K562 (cell line): ENCODE results near the gene DAZAP1. TPM values are rescaled to one million over a fixed set of nuclear protein-coding genes. Genes with fewer than 3 reads are reported as not detected.

Experiments
- ATAC-seq: fragments of 200-7000 bp; cut with Tn5 transposase; 3 replicates; pipeline ENCODE4 v1.9.1; 2020; ENCODE audit warnings: moderate library complexity
- BruUV-seq: library from RNA; stranded (reverse); fragments of 400-500 nt; replicated peaks from 2 replicates; lab custom pipeline; 2021; lab: Mats Ljungman, UMichigan
- CTCF ChIA-PET: fragments of 300-600 bp; formaldehyde crosslinking; extraction: SDS; loops from one replicate; lab custom pipeline; 2021; ENCODE audit warnings: low intra/inter-chr PET ratio; lab: Yijun Ruan, JAX
- POLR2A ChIA-PET: fragments of 300-600, 350-650 bp; sonication (Branson Sonifier 250); formaldehyde crosslinking; extraction: SDS; loops from one replicate; lab custom pipeline; 2021; ENCODE audit warnings: antibody characterized with exemption, inconsistent platforms; lab: Yijun Ruan, JAX
- DNase-seq, 4 experiments: peaks; one replicate each; pipeline versions ENCODE4 v3.0.0 to v3.0.0-alpha.2; 2011 to 2018; ENCODE audit warnings: low spot score in 3 of 4, mixed read lengths in 3 of 4; ENCODE audit errors: extremely low read depth in 1 of 4
- FAIRE-seq: peaks from 2 replicates; lab custom pipeline; 2011; peaks lifted over from hg19 to GRCh38; lab: Jason Lieb, UNC
- H2AFZ ChIP-seq: 2 replicates; pipeline ENCODE4 v1.6.0; 2011; ENCODE audit warnings: low read depth, low read length, control low read depth, inconsistent platforms
- H3K27ac ChIP-seq: fragments of 200-600 bp; 3 replicates; pipeline ENCODE4 v1.8.0; 2011; ENCODE audit warnings: low read depth, mild to moderate bottlenecking, control low read depth, inconsistent platforms, low read length, moderate library complexity, mixed read lengths; ENCODE audit errors: extremely low read depth
- H3K27me3 ChIP-seq, 2 experiments: fragments of 300-600 bp in 1 of 2; 2 replicates in 1 of 2; 3 replicates in 1 of 2; pipeline versions ENCODE4 v1.6.0 to v1.8.0; 2011; ENCODE audit warnings: inconsistent platforms in 2 of 2, low read length in 2 of 2, mild to moderate bottlenecking in 1 of 2, mixed read lengths in 1 of 2, moderate library complexity in 1 of 2; ENCODE audit not compliant: control insufficient read depth in 2 of 2, insufficient read depth in 2 of 2
- H3K36me3 ChIP-seq: fragments of 300-600 bp; 3 replicates; pipeline ENCODE4 v1.8.0; 2011; ENCODE audit warnings: mild to moderate bottlenecking, low read length, inconsistent platforms; ENCODE audit not compliant: control insufficient read depth, insufficient read depth
- H3K4me1 ChIP-seq, 2 experiments: fragments of 200-600 bp in 1 of 2; replicated peaks in 1 of 2; 2 replicates in 1 of 2; 3 replicates in 1 of 2; pipeline versions ENCODE4 v1.5.1 to v1.8.0; 2011; ENCODE audit warnings: inconsistent platforms in 2 of 2, low read length in 2 of 2, mild to moderate bottlenecking in 1 of 2, mixed read lengths in 1 of 2, moderate library complexity in 1 of 2; ENCODE audit not compliant: control insufficient read depth in 2 of 2, insufficient read depth in 2 of 2
- H3K4me2 ChIP-seq: 2 replicates; pipeline ENCODE4 v1.6.1; 2011; ENCODE audit warnings: low read length, control low read depth, inconsistent platforms, mixed read lengths; ENCODE audit not compliant: insufficient read depth
- H3K4me3 ChIP-seq: fragments of 200-600 bp; sonication (generic), shearing (Covaris generic); 2 replicates; pipeline ENCODE4 v1.5.1; 2016; ENCODE audit warnings: control low read depth, inconsistent platforms
- H3K79me2 ChIP-seq: fragments of 200-600 bp; 3 replicates; pipeline ENCODE4 v1.8.0; 2011; ENCODE audit warnings: low read length, inconsistent platforms; ENCODE audit not compliant: control insufficient read depth, insufficient read depth
- H3K9ac ChIP-seq, 2 experiments: 2 replicates each; pipeline versions ENCODE4 v1.6.0 to v1.6.1; 2011; ENCODE audit warnings: low read depth in 2 of 2, low read length in 2 of 2, control low read depth in 1 of 2, inconsistent platforms in 1 of 2, mild to moderate bottlenecking in 1 of 2, mixed read lengths in 1 of 2; ENCODE audit not compliant: insufficient read depth in 1 of 2
- H3K9me1 ChIP-seq: one replicate; pipeline ENCODE4 v1.6.0; 2011; ENCODE audit warnings: inconsistent platforms, mild to moderate bottlenecking, low read length, moderate library complexity; ENCODE audit not compliant: control insufficient read depth, insufficient read depth
- H3K9me3 ChIP-seq: replicated peaks from 2 replicates; pipeline ENCODE4 v1.5.1; 2011; ENCODE audit warnings: low read depth, low read length, inconsistent platforms; ENCODE audit not compliant: control insufficient read depth, insufficient read depth
- H4K20me1 ChIP-seq: replicated peaks from 2 replicates; pipeline ENCODE4 v1.6.1; 2011; ENCODE audit warnings: low read length, inconsistent platforms, mixed read lengths; ENCODE audit not compliant: control insufficient read depth, insufficient read depth
- FOXM1 ChIP-seq, 2 experiments: fragments of 450-650 bp in 1 of 2; sonication (generic) in 1 of 2; formaldehyde crosslinking in 1 of 2; IDR thresholded peaks; 2 replicates each; pipeline versions ENCODE4 v1.6.1 to v1.9.0; 2017 to 2022; ENCODE audit warnings: low read depth in 2 of 2, mild to moderate bottlenecking in 2 of 2, missing genetic modification reagents in 1 of 2, moderate library complexity in 1 of 2
- HNRNPL ChIP-seq: fragments of 200-400 bp; formaldehyde crosslinking; IDR thresholded peaks from 2 replicates; pipeline ENCODE4 v1.6.1; 2017; ENCODE audit warnings: low read depth, mild to moderate bottlenecking, low read length
- ZNF592 ChIP-seq: fragments of 450-650 bp; IDR thresholded peaks from 2 replicates; pipeline ENCODE4 v1.6.1; 2017; ENCODE audit warnings: antibody characterized with exemption, mild to moderate bottlenecking
- ZNF699 ChIP-seq: fragments of 250-450 bp; sonication (Bioruptor Pico); IDR thresholded peaks from 2 replicates; pipeline ENCODE4 v1.8.0; 2021; ENCODE audit warnings: mild to moderate bottlenecking, moderate library complexity; ENCODE audit not compliant: insufficient replicate concordance
- WGBS: fragments of 100-300 bp; shearing (Covaris generic); methylation state at CpG from one replicate; pipeline ENCODE4 v1.1.6; 2016; ENCODE audit warnings: low coverage, mixed read lengths; ENCODE audit not compliant: insufficient coverage; ENCODE audit errors: missing lambda C conversion rate; 5-methylcytosine and 5-hydroxymethylcytosine counted together
- in situ Hi-C: fragments of 300-500 bp; cut with MboI; formaldehyde crosslinking; loops from 4 replicates; pipeline ENCODE4 v1.15.0; 2018; ENCODE audit warnings: inconsistent platforms, mixed read lengths
- intact Hi-C: fragments of 100-400 bp; cut with micrococcal nuclease; formaldehyde crosslinking; loops from 2 replicates; pipeline ENCODE4 v1.14.2; 2022
- polyA plus RNA-seq, 8 experiments: library from polyadenylated mRNA; depleted of rRNA in 4 of 8; stranded (reverse) in 5 of 8; unstranded in 3 of 8; fragments of >200 nt; fragmentation: Nextera tagmentation in 2 of 8; fragmentation: Illumina TruSeq in 1 of 8; extraction: Ambion mirVana in 2 of 8; extraction: Trizol in 1 of 8; gene quantifications; 2 replicates each; pipeline versions ENCODE4 v1.2.1 to v1.2.3, GENCODE V29; 2011 to 2014; ENCODE audit warnings: inconsistent platforms in 1 of 8, missing spikeins in 1 of 8
- total RNA-seq, 7 experiments: library from RNA; depleted of rRNA in 6 of 7; stranded (reverse); fragments of >200 nt in 6 of 7; fragmentation: Illumina TruSeq in 2 of 7; extraction: Trizol in 2 of 7; gene quantifications; 2 replicates each; pipeline versions ENCODE4 v1.2.1 to v1.2.3, GENCODE V29; 2011 to 2021; ENCODE audit warnings: low replicate concordance in 1 of 7
- TF ChIP-seq, protein P1 (sequence below): fragments of 250-450 bp; sonication (Bioruptor Pico); IDR thresholded peaks from 2 replicates; pipeline ENCODE4 v1.4.0; 2020; ENCODE audit warnings: borderline replicate concordance
- TF ChIP-seq, protein P2 (sequence below): sonication (generic); formaldehyde crosslinking; IDR thresholded peaks from 2 replicates; pipeline ENCODE4 v1.8.0; 2022; ENCODE audit warnings: mild to moderate bottlenecking, low read depth, missing genetic modification reagents
- TF ChIP-seq, protein P3 (sequence below): sonication (generic); formaldehyde crosslinking; IDR thresholded peaks from 2 replicates; pipeline ENCODE4 v1.8.1; 2023; ENCODE audit warnings: mild to moderate bottlenecking, missing genetic modification reagents

Gene DAZAP1
- total and polyA plus RNA-seq, 9 of the 15 experiments (the other 6 are each of a cell fraction or from before 2014, with no cell fraction given) = 10.8 to 289 (median 142) TPM

- TF ChIP-seq, protein P1, sequence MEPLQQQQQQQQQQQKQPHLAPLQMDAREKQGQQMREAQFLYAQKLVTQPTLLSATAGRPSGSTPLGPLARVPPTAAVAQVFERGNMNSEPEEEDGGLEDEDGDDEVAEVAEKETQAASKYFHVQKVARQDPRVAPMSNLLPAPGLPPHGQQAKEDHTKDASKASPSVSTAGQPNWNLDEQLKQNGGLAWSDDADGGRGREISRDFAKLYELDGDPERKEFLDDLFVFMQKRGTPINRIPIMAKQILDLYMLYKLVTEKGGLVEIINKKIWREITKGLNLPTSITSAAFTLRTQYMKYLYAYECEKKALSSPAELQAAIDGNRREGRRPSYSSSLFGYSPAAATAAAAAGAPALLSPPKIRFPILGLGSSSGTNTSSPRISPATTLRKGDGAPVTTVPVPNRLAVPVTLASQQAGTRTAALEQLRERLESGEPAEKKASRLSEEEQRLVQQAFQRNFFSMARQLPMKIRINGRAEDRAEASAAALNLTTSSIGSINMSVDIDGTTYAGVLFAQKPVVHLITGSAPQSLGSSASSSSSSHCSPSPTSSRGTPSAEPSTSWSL = no peak
- TF ChIP-seq FOXM1 (IDR thresholded peaks at IDR 0.05; ENCODE audit: low read depth) = no peak
- 0 out of 2 replicates have a peak, but pooled peaks have one; percentile 22 for TF ChIP-seq FOXM1 (CRISPR knock-in tag; IDR thresholded peaks at IDR 0.05; ENCODE audit: low read depth)
Observed at GRCh38 chr19:1482361-1483130, 75.2 kb downstream of the DAZAP1 start (continued).

DNA sequence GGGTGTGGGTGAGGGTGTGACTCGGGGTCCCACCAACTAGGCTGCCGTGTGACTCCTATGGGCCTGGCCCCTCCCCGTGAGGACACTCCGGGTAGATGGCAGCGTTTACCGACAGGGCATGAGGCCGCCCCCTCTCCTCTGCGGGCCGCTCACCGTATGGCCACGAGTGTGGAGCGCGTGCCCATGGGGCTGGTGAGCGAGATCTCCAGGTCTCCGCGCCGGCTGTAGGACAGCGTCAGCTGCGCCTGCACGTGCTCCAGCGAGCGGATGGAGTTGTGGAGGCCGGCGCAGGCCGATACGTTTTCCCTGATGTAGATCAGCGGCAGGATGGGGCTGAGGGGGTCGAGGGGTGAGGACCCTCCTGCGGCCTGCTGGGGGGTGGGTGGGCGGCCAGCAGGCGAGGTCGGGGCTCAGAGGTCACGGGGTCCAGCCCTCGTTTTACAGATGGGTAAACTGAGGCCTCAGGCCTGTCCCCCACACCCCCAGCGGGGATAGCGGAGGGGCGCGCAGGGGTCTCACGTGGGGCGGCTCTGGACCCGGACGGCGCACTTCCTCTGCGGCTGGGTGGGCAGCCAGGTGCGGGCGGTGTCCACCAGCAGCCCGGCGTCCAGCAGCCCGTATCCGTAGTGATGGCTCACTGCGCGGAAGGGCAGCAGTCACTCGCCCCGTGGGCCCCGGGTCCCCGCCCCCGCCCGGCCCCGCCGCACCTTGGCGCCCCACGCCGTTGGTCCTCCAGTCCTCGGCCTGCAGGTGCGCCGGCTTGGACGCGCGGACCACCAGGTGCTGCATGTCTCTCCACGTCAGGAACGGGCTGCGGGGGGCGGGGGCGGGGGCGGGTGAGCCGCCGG is 76.0 kb downstream of the DAZAP1 start:
- FAIRE-seq (no peak), DNase-seq (no peak), ATAC-seq (no peak)
- Histone ChIP-seq H3K9me1 (no peaks in the 10 kb centered on the region), H3K27me3 (no peaks in the 10 kb centered on the region), H3K27ac (no peak overlapping the region), H3K4me3 (no peak overlapping the region), H3K4me2 (no peak overlapping the region), H3K9me3 (no peaks in the 10 kb centered on the region), H3K4me1 (peaks cover 0 to 65% of the 10 kb centered on the region in 2 experiments; a peak in 2 of 5 replicates), H3K36me3 (no peaks in the 10 kb centered on the region; the same call in 2 of the 3 replicates), H3K79me2 (peaks cover 7% of the 10 kb centered on the region), H4K20me1 (no peaks in the 10 kb centered on the region), H3K9ac (peak overlapping the region in 1 of 2 experiments; percentile 10; a peak in 1 of 4 replicates), H2AFZ (no peak overlapping the region)
- ChIA-PET CTCF (no interaction called here), POLR2A (no interaction called here)
- no TSS peak for BruUV-seq
- in situ Hi-C loops (no loop called here), intact Hi-C loops (no loop called here)
- WGBS = 90% methylated on average over 34 of the region's 77 CpGs
- TF ChIP-seq, protein P2, sequence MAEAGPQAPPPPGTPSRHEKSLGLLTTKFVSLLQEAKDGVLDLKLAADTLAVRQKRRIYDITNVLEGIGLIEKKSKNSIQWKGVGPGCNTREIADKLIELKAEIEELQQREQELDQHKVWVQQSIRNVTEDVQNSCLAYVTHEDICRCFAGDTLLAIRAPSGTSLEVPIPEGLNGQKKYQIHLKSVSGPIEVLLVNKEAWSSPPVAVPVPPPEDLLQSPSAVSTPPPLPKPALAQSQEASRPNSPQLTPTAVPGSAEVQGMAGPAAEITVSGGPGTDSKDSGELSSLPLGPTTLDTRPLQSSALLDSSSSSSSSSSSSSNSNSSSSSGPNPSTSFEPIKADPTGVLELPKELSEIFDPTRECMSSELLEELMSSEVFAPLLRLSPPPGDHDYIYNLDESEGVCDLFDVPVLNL (CRISPR knock-in tag) = no peak
- TF ChIP-seq ZNF592 = no peak
- TF ChIP-seq ZNF699 (CRISPR knock-in tag) = no peak
- TF ChIP-seq, protein P3, sequence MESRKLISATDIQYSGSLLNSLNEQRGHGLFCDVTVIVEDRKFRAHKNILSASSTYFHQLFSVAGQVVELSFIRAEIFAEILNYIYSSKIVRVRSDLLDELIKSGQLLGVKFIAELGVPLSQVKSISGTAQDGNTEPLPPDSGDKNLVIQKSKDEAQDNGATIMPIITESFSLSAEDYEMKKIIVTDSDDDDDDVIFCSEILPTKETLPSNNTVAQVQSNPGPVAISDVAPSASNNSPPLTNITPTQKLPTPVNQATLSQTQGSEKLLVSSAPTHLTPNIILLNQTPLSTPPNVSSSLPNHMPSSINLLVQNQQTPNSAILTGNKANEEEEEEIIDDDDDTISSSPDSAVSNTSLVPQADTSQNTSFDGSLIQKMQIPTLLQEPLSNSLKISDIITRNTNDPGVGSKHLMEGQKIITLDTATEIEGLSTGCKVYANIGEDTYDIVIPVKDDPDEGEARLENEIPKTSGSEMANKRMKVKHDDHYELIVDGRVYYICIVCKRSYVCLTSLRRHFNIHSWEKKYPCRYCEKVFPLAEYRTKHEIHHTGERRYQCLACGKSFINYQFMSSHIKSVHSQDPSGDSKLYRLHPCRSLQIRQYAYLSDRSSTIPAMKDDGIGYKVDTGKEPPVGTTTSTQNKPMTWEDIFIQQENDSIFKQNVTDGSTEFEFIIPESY = 0 out of 2 replicates have a peak, but pooled peaks have one; percentile 17
- peak; percentile 51; the same call in 1 of the 2 replicates for TF ChIP-seq HNRNPL
